ENCODE measurements around the gene CDIP1.
"Not testable (repeated sequence)": the region's sequence is repeated elsewhere in the genome, so short reads cannot be mapped to it uniquely, and the experiment has no call there.

DNA sequence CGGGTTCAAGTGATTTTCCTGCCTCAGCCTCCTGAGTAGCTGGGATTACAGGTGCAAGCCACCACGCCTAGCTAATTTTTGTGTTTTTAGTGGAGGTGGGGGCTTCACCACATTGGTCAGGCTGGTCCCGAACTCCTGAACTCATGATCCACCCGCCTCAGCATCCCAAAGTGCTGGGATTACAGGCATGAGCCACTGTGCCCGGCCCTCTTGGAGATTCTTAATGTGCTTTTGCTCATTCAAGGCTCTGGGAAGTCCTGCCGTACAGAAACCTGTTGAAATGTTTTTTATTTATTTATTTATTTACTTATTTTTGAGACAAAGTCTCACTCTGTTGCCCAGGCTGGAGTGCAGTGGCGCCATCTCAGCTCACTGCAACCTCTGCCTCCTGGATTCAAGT is 35.4 kb upstream of the CDIP1 start:
- TF ChIP-seq, protein P1, sequence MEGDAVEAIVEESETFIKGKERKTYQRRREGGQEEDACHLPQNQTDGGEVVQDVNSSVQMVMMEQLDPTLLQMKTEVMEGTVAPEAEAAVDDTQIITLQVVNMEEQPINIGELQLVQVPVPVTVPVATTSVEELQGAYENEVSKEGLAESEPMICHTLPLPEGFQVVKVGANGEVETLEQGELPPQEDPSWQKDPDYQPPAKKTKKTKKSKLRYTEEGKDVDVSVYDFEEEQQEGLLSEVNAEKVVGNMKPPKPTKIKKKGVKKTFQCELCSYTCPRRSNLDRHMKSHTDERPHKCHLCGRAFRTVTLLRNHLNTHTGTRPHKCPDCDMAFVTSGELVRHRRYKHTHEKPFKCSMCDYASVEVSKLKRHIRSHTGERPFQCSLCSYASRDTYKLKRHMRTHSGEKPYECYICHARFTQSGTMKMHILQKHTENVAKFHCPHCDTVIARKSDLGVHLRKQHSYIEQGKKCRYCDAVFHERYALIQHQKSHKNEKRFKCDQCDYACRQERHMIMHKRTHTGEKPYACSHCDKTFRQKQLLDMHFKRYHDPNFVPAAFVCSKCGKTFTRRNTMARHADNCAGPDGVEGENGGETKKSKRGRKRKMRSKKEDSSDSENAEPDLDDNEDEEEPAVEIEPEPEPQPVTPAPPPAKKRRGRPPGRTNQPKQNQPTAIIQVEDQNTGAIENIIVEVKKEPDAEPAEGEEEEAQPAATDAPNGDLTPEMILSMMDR (IDR thresholded peaks at IDR 0.05): not testable (repeated sequence)
- not testable (repeated sequence) for TF ChIP-seq POLR2A (IDR thresholded peaks at IDR 0.05)
